ENCODE results near the gene CCDC192. TPM values are rescaled to one million over a fixed set of nuclear protein-coding genes. Genes with fewer than 3 reads are reported as not detected.

CCDC192 gene
- total RNA-seq, 1 donor from 2014 or later, result not detected

DNA sequence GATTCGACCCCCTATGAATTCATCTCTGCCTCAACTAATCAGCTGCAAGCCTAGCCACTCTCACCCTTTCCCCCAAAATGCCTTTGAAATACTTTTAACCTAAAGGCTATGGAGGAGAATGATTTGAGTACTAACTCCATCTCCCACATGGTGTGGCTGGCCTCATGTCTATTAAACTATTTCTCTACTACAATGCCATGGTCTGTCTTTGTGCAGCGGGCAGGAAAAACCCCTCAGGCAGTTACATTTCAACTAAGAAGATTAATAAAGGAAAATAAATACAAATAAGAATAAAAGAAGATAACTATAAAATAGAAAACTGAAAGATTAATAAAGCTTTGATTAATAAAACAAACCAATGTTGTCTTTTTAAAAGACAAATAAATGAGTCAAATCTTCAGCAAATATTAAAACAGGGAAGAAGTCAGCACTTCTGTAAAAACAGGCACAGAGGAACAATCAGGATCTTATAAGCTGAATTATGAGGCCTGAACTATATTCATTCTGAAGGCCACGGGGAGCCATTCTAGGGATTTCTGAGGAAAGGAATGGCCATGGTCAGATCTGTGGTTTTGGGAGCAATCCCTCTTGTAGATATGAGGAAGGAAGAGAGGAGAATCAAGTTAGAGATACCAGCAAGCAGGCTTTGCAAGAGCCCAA lies 264.3 kb downstream of the CCDC192 start:
- H3K27me3 ChIP-seq (ENCODE audit: low read depth), result no peaks in the 10 kb centered on the region
- no peak overlapping the region for H3K4me3 ChIP-seq
- ATAC-seq (no peak), DNase-seq (no peak)
- H3K9me3 ChIP-seq, result no peaks in the 10 kb centered on the region
- no peaks in the 10 kb centered on the region for H3K4me1 ChIP-seq
- no peak overlapping the region for H3K27ac ChIP-seq
- intact Hi-C loops (cut with DNase I), result no loop called here
- TF ChIP-seq, protein P1, sequence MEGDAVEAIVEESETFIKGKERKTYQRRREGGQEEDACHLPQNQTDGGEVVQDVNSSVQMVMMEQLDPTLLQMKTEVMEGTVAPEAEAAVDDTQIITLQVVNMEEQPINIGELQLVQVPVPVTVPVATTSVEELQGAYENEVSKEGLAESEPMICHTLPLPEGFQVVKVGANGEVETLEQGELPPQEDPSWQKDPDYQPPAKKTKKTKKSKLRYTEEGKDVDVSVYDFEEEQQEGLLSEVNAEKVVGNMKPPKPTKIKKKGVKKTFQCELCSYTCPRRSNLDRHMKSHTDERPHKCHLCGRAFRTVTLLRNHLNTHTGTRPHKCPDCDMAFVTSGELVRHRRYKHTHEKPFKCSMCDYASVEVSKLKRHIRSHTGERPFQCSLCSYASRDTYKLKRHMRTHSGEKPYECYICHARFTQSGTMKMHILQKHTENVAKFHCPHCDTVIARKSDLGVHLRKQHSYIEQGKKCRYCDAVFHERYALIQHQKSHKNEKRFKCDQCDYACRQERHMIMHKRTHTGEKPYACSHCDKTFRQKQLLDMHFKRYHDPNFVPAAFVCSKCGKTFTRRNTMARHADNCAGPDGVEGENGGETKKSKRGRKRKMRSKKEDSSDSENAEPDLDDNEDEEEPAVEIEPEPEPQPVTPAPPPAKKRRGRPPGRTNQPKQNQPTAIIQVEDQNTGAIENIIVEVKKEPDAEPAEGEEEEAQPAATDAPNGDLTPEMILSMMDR (IDR thresholded peaks at IDR 0.05), result no peak
- H3K36me3 ChIP-seq, result no peaks in the 10 kb centered on the region

DNA sequence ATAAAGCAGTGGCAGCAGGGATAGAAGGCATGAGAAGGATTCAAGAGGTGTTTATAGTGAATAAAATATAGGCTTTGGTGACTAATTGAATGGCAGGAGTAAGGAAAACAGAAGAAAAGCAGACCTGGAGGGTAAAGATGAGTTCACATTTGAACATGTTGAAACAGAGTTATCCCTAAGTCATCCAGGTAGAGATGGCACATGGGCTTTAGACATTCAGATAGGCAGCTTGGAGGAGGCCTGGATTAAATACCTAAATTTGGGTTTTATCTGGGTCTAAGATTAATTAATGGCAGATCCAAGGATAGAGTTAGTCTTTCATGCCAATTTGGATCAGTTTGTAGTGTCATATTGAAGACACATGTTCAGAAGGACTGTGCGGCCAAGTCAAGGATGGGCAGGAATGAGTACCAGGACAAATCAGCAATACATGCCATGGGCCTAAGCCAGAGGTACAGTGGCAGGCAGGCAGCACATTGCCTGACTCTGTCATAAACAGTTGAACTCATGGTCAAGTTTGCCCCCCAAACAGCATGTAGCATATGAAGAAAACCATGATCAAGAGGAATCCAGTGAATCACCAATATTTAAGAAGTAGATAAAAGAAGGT lies 264.9 kb downstream of the CCDC192 start:
- ATAC-seq (no peak), DNase-seq (no peak)
- no peak overlapping the region for H3K4me3 ChIP-seq
- intact Hi-C loops (cut with DNase I), result no loop called here
- no peaks in the 10 kb centered on the region for H3K27me3 ChIP-seq (ENCODE audit: low read depth)
- H3K36me3 ChIP-seq, result no peaks in the 10 kb centered on the region
- TF ChIP-seq, protein P1 (IDR thresholded peaks at IDR 0.05), result no peak
- H3K27ac ChIP-seq, result no peak overlapping the region
- H3K4me1 ChIP-seq, result no peaks in the 10 kb centered on the region
- no peaks in the 10 kb centered on the region for H3K9me3 ChIP-seq

DNA sequence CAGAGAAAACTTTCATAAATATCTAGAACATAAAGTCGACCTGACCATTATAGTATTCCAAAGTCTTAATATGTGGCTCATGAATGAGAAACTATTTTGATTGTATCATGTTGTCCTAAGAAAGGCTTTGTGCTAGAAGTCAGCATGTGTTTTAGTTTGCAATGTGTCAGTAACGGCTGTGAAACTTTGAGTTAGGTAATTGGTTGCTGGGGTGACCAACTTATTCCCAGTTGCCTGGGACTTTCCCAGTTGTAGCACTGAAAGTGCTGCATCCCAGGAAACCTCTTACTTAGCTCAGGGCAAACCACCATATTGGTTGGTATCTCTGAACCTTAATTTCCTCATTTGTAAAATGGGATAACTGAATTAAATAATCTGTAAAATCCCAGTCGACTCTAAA lies 265.8 kb downstream of the CCDC192 start:
- DNase-seq, result no peak
- TF ChIP-seq, protein P1 (IDR thresholded peaks at IDR 0.05), result no peak
- Histone ChIP-seq H3K27ac (no peak overlapping the region), H3K4me3 (no peak overlapping the region), H3K9me3 (no peaks in the 10 kb centered on the region), H3K36me3 (no peaks in the 10 kb centered on the region), H3K4me1 (no peaks in the 10 kb centered on the region), H3K27me3 (ENCODE audit: low read depth) (no peaks in the 10 kb centered on the region)
- intact Hi-C loops (cut with DNase I), result no loop called here
- ATAC-seq, result no peak

DNA sequence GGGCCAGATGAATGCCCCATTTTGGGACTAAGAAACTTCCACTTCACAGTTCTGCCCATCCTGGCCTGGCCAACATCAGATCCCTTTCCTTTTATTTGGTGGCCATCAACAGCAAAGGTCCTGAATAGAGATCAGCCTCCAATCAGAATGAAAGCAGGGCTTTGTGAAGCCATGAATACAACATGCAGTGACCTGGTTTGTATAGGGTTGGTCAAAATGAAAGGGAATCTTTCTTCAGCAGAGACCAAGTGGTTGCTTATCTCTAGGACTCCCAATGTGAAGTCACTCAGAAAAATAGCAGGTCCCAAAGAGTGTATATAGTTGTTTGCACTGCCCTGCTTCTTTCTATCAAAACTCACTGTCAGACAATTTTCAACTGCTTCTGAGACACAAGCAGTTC lies 266.5 kb downstream of the CCDC192 start:
- no peak for ATAC-seq
- TF ChIP-seq, protein P1 (IDR thresholded peaks at IDR 0.05), result no peak
- Histone ChIP-seq H3K4me1 (no peaks in the 10 kb centered on the region), H3K27me3 (ENCODE audit: low read depth) (no peaks in the 10 kb centered on the region), H3K9me3 (no peaks in the 10 kb centered on the region), H3K36me3 (no peaks in the 10 kb centered on the region), H3K4me3 (no peak overlapping the region), H3K27ac (no peak overlapping the region)
- no peak for DNase-seq
- intact Hi-C loops (cut with DNase I), result no loop called here

DNA sequence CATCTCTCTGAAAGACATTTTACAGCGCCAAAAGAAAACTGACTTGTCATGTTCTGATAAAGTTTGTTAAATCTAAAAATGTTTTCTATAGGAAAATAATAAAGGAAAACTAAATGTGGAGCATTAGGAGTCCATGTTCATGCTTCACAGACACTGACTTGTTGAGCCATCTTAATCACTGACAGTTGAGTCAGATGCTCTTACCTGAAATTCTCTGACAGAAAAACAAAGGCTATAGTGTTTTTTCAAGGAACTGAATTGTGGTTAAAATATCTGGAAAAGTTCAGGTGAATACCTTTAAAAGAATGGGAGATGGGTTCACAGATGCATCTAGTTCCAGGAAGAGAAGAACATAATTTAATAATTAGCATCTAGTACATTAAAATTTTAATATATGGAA lies 266.9 kb downstream of the CCDC192 start:
- intact Hi-C loops (cut with DNase I), result no loop called here
- TF ChIP-seq, protein P1 (IDR thresholded peaks at IDR 0.05), result no peak
- H3K27me3 ChIP-seq (ENCODE audit: low read depth), result no peaks in the 10 kb centered on the region
- no peak overlapping the region for H3K4me3 ChIP-seq
- no peaks in the 10 kb centered on the region for H3K36me3 ChIP-seq
- no peak overlapping the region for H3K27ac ChIP-seq
- DNase-seq, result no peak
- no peaks in the 10 kb centered on the region for H3K4me1 ChIP-seq
- H3K9me3 ChIP-seq, result no peaks in the 10 kb centered on the region
- ATAC-seq, result no peak
